Gastroesophageal sphincter (tissue), 4 donors: ENCODE measurements around the gene EML2. TPM values are rescaled to one million over a fixed set of nuclear protein-coding genes. Genes with fewer than 3 reads are reported as not detected.

Source experiments
- ATAC-seq: fragments of 150-250 bp; one replicate; pipeline ENCODE4 v1.9.1; 2016; ENCODE audit warnings: mild to moderate bottlenecking, moderate library complexity
- H3K27ac ChIP-seq, 4 donors: fragments of 200-600 bp; sonication (generic) in 3 of 4; 1 replicate in 3 of 4; 2 replicates in 1 of 4; pipeline ENCODE4 v1.5.1; 2016 to 2019
- H3K27me3 ChIP-seq: fragments of 200-600 bp; sonication (generic); one replicate; pipeline ENCODE4 v1.5.1; 2019
- H3K36me3 ChIP-seq, 2 donors: fragments of 200-600 bp; sonication (generic); one replicate each; pipeline ENCODE4 v1.5.1; 2019; ENCODE audit warnings: control low read depth in 1 of 2
- H3K4me1 ChIP-seq, 3 donors: fragments of 200-600 bp; sonication (generic); 1 replicate in 2 of 3; 2 replicates in 1 of 3; pipeline ENCODE4 v1.5.1; 2016 to 2019; ENCODE audit warnings: control low read depth in 2 of 3
- H3K4me3 ChIP-seq, 2 donors: fragments of 200-600 bp; sonication (generic); one replicate each; pipeline ENCODE4 v1.5.1; 2019; ENCODE audit warnings: mild to moderate bottlenecking in 1 of 2, moderate library complexity in 1 of 2
- H3K9me3 ChIP-seq, 3 donors: fragments of 200-600 bp; sonication (generic); one replicate each; pipeline ENCODE4 v1.5.1; 2017 to 2019; ENCODE audit warnings: control low read depth in 2 of 3
- CTCF ChIP-seq, 4 experiments: fragments of 200-600 bp in 2 of 4; fragments of 450-650 bp in 2 of 4; sonication (generic) in 1 of 4; IDR thresholded peaks; one replicate each; pipeline ENCODE4 v1.5.1; 2017 to 2019; ENCODE audit warnings: antibody characterized with exemption in 4 of 4, mild to moderate bottlenecking in 2 of 4, moderate library complexity in 2 of 4
- EP300 ChIP-seq: sonication (generic); formaldehyde crosslinking; IDR thresholded peaks from one replicate; pipeline ENCODE4 v1.6.1; 2017; ENCODE audit warnings: antibody characterized with exemption, mild to moderate bottlenecking
- POLR2A ChIP-seq, 2 donors: fragments of 450-650 bp; IDR thresholded peaks; one replicate each; pipeline ENCODE4 v1.6.1; 2017; ENCODE audit warnings: antibody characterized with exemption in 2 of 2, mild to moderate bottlenecking in 2 of 2, moderate library complexity in 1 of 2
- POLR2AphosphoS5 ChIP-seq: sonication (generic); formaldehyde crosslinking; IDR thresholded peaks from one replicate; pipeline ENCODE4 v1.6.1; 2017; ENCODE audit warnings: antibody characterized with exemption
- WGBS, 2 donors: methylation state at CpG; one replicate each; pipeline ENCODE4 v1.1.5; 2018; ENCODE audit warnings: low coverage in 1 of 2; 5-methylcytosine and 5-hydroxymethylcytosine counted together
- total RNA-seq, 4 donors: library from RNA; depleted of rRNA; stranded (reverse); fragments of >200 nt; gene quantifications; one replicate each; pipeline ENCODE4 v1.1.0, GENCODE V29; 2016

The EML2 gene
- total RNA-seq, 4 donors from 2014 or later: 18.3 to 29.2 (median 18.9) TPM

GRCh38 chr19:45601115-45601514 lies 38.1 kb downstream of the EML2 start:
- Histone ChIP-seq H3K4me1 (peaks cover 0 to 47% (median 0%) of the 10 kb centered on the region in 3 donors), H3K36me3 (no peaks in the 10 kb centered on the region), H3K27me3 (peaks cover 76% of the 10 kb centered on the region), H3K27ac (peak overlapping the region in 3 of 4 donors; percentile 38 to 74 (median 43)), H3K4me3 (peak overlapping the region in 1 of 2 donors; percentile 52), H3K9me3 (no peaks in the 10 kb centered on the region)
- TF ChIP-seq CTCF (IDR thresholded peaks at IDR 0.05) (no peak), POLR2AphosphoS5 (no peak), EP300 (no peak), POLR2A (IDR thresholded peaks at IDR 0.05) (no peak)
- ATAC-seq: peak; percentile 9
- 25% methylated on average over 3 of the region's 10 CpGs; no CpG with 5 or more reads in 1 of the 2 donors for WGBS, 2 donors

GRCh38 chr19:45600340-45600885 lies 38.8 kb downstream of the EML2 start:
- no peak for TF ChIP-seq POLR2AphosphoS5
- TF ChIP-seq CTCF (IDR thresholded peaks at IDR 0.05): no peak
- no peak for TF ChIP-seq POLR2A (IDR thresholded peaks at IDR 0.05)
- no peak for TF ChIP-seq EP300
- Histone ChIP-seq H3K4me3 (no peak overlapping the region), H3K27ac (peak overlapping the region in 3 of 4 donors; percentile 22 to 74 (median 43)), H3K27me3 (peaks cover 83% of the 10 kb centered on the region), H3K4me1 (peaks cover 0 to 47% (median 0%) of the 10 kb centered on the region in 3 donors), H3K9me3 (no peaks in the 10 kb centered on the region), H3K36me3 (no peaks in the 10 kb centered on the region)
- WGBS, 2 donors: 25 to 43% methylated on average over 3 to 5 of the region's 5 CpGs
- no peak for ATAC-seq

- Histone ChIP-seq H3K27ac (peak overlapping the region in 3 of 4 donors; percentile 12 to 74 (median 37)), H3K4me3 (no peak overlapping the region), H3K4me1 (peaks cover 0 to 47% (median 0%) of the 10 kb centered on the region in 3 donors), H3K36me3 (no peaks in the 10 kb centered on the region), H3K27me3 (peaks cover 94% of the 10 kb centered on the region), H3K9me3 (no peaks in the 10 kb centered on the region)
- WGBS, 2 donors: 0 to 7% methylated on average over 3 to 6 of the region's 13 CpGs
- no peak for ATAC-seq
- TF ChIP-seq POLR2AphosphoS5 (no peak), CTCF (IDR thresholded peaks at IDR 0.05) (no peak), EP300 (no peak), POLR2A (IDR thresholded peaks at IDR 0.05) (no peak)
Measured at GRCh38 chr19:45599286-45599685, 39.9 kb downstream of the EML2 start.

- 0 to 1% methylated on average over 3 to 12 of the region's 22 CpGs for WGBS, 2 donors
- Histone ChIP-seq H3K27ac (peak overlapping the region in 2 of 4 donors; percentile 42 to 74), H3K27me3 (peaks cover 100% of the 10 kb centered on the region), H3K9me3 (no peaks in the 10 kb centered on the region), H3K36me3 (no peaks in the 10 kb centered on the region), H3K4me1 (peaks cover 0 to 47% (median 0%) of the 10 kb centered on the region in 3 donors), H3K4me3 (peak overlapping the region in 1 of 2 donors; percentile 20)
- no peak for ATAC-seq
- TF ChIP-seq CTCF (IDR thresholded peaks at IDR 0.05) (no peak), POLR2AphosphoS5 (no peak), POLR2A (IDR thresholded peaks at IDR 0.05) (no peak), EP300 (no peak)
Measured at GRCh38 chr19:45598267-45599001, 40.8 kb downstream of the EML2 start.
